Measurements from ENCODE around the gene KCNA10.
A peak's percentile ranks its signal among the peaks of the same experiment; 100 is the strongest.
"Not testable (repeated sequence)": the region's sequence is repeated elsewhere in the genome, so short reads cannot be mapped to it uniquely, and the experiment has no call there.

Gene KCNA10

DNA sequence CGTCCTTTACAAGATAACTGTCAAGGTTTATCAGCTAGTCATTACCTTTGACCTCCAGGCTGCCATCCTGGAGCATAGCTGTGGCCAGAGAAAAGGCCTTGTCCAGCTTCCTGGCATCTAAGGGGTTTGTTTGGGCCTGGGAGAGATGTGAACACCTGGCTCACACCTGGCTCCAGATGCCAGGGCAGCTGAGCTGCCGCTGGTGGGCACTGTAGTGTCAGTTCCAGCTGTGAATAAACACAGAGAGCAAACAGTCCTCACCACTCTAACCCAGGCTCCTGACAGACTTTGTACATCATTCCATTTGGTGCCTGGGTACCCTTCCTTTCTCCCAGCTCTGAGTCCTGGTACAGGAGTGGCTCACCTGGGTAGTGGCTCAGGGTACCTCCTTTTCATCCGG is 14.3 kb upstream of the KCNA10 start:
- no peak for DNase-seq

DNA sequence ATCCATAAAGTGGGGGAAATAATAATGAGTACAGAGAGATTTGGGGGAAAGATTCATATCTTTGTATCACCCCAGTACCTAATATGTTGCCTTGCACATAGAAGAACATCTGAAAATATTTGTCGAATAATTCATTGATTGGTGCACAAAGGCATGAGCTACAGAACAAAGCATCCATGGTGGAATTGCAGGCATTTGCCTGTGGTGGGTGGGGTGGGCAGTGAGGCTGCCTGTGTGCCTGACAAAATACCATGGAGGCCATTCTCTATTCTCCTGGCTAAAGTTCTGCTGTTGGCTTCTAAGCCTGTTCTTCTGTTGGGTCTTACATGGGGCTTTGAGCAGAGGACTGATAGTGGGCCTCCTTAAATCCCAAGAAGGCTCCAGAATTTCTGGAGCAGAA is 10.0 kb upstream of the KCNA10 start:
- no peak for DNase-seq

DNA sequence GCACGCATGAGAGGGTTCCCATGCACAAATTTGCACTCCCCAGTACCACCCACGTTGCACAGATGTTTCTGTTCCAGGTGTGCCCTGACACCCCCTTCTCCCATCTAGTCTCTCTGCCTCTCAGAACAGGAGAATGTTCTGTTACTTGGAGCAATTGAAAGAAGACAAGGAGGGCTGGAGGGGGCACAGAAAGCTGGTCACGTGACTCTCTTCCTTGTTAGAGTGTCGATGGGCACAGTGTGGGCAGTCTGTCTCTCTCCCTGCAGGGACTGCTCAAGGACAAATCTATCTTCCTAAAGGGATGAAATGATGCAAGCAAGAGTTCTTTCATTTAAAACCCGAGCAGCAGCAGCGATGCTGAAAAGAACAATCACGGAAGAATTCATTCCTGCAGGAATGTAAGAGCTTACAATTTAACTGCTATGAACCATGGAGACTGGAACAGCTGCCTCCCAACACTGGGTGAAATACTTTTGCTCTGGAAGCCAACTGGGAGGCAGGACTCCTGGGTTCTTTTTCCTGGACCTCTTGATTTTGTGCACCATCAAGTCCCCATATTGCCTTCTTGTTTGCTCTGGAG is 7.3 kb upstream of the KCNA10 start:
- DNase-seq: no peak

DNA sequence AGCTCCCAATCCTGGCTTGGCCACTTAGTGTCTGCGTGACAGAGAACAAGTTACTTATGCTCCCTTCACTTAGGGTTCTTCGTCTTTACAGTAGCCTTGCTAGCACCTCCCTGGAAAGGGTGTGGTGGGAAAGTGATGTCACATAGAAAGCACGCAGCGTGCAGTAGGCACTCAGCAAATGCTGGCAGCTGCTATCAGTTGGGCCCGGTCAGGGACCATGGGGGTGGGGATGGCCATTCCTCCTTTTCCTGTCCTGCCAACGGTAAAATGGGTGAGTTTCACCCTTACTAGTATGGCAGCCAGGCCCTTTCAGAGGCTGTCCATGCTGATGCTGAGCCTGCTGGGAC is 6.2 kb upstream of the KCNA10 start:
- no peak for DNase-seq

DNA sequence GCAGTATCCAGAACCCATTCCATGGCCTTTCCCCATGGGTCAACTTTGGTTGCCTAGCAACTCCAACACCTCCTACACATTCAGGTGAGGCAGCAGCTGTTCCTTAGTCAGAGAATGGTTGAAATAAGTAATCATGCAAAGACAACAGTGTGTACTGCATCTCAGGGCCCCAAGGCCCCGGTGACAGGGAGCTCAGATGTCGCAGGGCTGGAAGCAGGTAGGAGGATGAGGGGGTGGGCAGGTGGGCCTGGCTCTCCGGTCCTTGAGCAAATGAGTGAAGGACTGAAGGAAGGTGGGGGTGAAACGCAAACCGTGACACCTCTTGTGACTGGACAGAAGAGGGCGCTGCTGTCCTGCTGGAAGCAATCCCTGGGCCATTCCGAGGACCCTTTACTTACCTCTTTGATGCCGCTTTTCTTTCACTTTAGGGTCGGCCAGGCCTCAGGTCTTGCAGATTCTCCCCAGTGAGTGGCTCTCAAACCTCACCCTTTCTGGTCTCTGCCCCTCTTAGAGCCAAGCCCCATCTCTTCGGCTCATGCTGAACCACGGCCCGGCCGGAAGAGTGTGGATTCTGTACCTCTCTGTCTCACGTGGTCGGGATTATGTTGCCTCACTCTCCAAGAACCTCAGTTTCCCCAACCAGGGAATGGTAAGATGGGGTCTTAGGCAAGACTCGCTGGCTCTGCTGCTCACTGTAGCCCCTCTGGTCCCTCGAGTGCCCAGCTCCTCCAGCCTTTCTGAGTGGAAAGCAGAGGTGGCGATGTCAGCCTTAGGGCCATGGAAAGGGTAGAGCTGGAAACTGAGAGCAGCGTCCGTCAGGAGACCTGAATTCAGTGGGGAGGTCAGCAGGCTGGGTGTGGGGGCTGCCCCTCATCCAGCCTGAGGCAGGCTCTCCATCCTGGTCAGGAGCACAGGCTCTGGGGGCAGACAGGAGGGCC is 5.6 kb upstream of the KCNA10 start:
- DNase-seq: peak; percentile 43

DNA sequence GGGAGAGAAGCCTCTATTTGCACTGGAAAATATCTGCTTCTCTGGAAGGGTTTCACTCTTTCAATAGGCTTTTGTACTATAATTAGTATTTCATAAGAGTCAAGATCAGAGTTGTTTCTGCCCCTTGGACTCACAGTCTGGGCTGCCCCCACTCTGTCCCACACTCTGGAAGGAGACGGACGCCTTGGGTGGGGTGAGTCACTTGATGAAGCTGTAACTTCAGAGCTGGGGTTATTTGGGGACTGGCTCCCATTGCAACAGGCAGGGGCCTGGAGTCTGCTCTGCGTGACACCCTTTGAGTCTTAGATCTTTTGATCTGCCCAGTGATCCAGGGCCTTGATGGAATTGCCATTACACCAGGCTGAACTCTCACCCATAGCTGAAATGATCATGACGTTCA is 4.0 kb upstream of the KCNA10 start:
- no peak for DNase-seq

DNA sequence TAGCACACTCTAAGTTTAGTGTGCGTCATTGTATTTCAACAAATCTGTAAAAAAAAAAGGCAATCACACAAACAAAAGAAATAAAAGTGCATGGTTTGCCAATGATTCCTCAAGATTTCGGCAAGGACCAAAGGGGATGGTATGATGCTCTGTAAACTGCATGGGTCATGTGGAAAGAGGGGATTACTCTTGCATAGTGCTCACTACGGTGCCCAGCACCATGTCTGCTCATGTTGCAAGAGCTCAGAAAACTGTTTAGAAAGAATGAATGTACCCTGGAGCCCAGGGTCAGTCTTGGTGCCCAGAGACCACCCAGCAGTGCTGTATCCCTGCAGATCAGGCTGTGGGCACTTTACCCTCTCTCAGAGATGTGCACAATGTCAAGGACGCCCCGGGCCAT is 3.6 kb upstream of the KCNA10 start:
- DNase-seq: no peak

DNA sequence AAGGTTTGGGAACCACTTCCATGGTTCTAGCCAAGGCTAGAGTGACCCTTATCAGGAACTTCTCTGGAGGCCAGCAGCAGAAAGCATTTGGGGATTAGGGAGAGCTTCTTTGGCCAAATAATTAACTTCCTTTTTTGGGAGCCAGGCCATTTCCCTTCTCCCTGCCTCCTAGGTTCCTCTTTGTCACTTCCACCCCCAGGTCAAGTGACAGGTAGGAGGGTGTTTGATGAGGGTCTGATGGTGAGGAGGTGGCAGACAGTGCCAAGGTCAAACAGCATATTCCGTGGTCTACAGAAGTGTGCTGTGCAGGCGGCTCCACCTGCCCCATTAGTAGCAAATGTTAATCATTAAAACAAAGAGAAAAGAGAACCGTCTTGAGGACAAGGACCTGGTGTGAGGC is 1.9 kb upstream of the KCNA10 start:
- DNase-seq: no peak

DNA sequence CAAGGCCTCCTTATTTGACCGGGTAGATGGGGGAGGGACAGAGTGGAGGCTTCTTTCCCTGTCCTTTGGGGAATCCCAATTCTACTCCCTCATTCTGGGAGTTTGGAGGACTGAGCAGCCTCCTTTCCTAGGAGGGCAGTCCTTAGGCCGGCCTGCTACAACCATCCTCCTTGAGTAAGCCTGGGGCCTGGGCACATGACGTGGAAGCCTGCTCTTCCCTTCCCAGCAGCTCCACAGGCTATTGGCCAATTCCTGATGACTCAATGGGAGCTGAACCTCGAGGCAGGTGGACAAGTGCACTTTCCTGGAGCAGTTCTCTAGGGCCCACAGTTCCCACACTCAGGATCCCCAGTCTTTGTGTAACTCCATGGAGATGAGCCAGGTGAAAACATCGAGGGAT is 3.1 kb downstream of the KCNA10 start:
- no peak for DNase-seq

DNA sequence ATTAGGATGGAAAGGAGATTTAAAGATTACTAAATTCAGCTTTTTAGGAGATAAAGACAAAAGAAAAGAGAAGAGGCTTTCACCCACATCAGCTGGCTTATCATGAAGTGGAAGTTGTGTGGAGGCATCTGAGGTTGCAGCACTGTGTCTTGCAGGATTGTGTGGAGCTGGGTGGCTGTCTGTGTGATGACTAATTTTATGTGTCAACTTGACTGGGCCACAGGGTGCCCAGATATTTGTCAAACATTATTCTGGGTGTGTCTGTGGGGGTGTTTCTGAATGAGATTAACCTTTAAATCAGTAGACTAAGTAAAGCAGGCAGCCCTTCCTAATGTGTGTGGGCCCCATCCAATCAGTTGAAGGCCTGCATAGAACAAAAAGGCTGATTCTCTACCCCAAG is 3.9 kb downstream of the KCNA10 start:
- no peak for DNase-seq

DNA sequence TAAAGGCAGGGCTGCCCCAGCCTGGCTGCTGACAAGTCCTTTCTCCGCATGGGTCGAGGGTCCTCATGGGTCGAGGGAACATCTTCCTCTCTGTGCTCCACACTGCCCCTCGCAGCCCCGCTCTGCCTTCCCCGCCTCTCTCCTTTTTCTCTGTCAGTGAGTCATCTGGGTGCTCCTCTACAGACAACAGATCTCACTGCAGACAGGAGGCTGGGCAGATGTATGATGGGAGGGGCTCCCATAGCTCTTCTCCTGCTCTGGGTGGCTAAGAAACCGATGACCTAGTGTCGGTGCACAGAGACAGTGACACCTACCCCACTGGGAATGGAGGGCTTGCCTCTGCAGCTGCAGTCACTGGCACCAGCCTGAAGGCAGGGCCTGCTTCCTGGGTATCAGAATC is 5.5 kb downstream of the KCNA10 start:
- no peak for DNase-seq

DNA sequence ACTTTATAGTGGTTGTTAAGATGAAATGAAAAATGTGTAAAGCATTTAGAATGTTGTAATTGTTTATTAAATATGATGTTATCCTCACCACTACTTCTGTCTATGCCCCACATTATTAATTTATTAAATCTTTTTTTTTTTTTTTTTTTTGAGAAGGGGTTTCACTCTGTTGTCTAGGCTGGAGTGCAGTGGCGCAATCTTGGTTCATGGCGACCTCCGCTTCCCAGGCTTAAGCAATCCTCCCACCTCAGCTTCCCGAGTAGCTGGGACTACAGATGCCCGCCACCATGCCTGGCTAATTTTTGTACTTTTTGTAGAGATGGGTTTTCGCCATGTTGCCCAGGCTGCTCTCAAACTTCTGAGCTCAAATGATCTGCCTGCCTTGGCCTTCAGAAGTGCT is 7.5 kb downstream of the KCNA10 start:
- DNase-seq: no peak

DNA sequence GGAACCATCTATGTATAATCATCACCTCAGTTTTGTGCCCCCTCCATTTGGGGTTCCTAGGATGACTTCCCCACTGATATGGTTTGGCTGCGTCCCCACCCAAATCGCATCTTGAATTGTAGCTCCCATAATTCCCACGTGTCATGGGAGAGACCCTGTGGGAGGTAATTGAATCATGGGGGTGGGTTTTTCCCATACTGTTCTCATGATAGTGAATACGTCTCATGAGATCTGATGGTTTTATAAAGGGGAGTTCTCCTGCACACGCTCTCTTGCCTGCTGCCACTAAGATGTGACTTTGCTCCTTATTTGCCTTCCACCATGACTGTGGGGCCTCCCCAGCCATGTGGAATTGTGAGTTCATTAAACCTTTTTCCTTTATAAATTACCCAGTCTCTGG is 8.1 kb downstream of the KCNA10 start:
- not testable (repeated sequence) for DNase-seq

DNA sequence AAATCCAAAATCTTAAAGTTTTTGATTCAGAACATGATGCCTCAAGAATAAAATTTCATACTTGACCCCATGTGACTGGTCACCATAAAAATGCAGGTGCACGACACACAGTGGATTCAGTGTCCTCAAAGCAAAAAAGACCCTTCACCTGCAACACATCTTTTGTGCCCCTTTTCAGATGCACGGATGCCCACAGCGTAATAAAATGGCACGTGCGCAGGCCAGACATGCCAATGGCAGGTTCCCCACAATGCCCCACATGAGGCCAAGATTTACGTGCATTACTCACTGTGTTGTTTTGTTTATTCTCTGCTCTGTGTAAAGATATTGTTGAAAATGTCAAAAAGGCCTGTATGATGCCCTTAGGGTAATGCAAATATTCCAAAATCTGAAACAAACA is 9.3 kb downstream of the KCNA10 start:
- no peak for DNase-seq

DNA sequence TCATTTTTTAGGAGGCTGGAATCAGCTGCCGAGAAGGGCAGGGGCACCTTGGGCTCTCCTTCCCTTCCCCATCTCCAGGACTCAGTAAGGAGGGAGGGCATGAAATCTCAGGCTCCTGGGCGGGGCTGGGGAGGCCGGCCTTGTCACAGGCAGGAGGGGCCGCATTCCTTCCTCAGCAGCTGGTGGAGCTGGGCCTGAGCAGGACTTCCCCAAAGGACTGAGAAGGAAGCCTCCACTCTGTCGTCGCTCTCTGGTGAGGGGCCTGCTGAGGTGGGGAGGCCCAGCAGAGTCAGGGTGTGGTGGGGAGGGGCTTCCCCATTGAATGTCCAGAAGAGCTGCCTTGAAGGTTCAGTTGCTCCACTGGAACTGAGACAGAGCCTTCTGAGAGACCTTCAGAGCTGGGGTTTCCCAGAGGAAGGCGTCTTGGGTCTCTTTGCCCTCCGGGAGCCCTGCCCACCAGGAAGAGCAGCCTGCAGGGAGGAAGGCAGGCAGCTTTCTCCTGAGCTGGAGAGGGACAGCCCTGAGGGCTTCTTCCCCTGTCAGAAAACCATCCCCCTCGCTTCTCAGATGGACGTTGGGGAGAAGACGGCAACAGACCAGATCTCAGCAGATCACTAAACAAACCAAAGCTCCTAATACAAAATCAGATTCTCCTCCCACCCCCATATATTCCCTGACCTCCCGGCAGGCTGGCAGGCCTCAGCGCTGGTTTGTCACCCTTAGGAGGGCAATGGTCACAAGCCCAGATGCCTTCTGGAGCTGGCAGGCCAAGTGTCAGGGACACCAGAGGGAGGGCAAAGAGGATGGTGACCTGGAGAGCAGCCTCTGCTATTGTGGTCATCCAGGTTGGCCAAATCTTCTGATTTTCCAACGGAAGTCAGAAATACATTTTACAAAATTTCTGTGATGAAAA is 10.7 kb downstream of the KCNA10 start:
- DNase-seq: no peak

DNA sequence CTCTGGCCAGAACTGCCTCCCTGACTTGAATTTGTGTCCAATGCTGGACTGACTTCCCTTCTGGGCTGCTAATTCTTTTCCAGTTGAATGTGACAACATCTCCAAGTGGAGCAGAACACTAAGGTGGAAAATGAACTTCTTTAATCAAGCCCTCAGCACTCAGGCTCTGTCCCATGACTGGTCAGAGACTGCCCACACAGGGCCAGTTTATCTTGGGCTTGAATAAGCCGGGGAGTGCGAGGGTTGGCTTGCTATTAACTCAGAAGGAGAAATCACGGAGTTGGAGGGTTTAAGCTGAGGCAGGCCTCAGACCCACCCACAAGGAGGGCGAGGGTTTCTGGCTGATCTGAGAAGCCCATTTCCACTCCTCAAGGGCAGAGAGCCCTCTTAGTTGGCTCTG is 12.4 kb downstream of the KCNA10 start:
- DNase-seq: no peak

DNA sequence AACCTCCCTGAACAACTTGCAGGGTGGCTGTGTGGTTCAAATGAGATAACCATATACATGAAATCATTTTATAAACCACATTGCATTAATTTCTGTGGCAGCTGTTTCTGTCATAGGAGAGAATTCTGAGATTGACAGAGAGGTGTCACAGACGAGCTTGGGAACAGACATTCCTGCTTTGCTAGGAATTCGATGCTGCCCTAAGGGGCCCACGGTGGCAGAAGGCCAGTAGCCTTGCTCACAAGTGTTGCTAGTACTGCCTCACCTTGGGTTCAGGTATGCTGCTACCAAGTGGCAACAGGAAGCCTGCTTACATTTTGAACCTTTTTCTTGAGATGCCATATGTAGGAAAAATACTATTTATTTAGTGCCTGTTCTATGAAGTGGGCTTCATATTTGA is 13.4 kb downstream of the KCNA10 start:
- DNase-seq: no peak

DNA sequence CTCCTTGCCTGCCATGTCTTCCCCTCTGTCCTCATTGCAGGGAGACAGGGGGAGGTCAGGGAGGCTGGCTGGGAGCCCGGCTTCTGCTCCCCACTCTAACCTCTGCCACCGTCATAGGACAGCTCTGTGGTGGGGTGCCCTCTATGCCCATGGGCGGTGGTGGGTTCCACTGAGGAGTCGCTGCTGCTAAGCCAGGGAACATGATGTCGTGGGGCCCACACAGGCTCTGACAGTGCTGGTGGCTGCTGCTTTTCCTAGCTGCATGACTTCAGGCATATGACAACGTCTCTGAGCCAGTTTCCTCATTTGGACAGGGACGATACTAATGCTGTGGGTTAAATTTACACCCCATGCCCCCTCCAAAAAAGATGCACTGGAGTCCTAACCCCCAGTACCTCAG is 14.7 kb downstream of the KCNA10 start:
- DNase-seq: no peak

DNA sequence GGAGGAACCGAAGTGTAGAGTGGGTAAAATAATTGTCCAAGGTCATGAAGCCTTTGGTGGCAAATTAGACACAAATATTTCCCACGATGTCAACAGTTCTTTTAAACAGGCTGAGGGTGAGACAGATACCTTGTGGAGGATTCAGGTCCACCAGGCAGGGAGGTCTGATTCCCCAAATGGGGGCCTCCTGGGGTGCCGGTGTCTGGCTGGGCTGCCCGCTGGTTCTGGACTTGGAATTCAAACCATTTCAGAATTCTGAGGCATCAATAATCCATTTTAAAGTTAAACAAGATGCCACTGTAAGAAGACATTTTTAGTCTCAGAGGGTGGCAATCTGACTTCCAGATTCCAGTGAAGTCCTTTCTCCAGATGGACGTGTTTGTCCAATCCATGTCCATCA is 15.5 kb downstream of the KCNA10 start:
- DNase-seq: no peak

DNA sequence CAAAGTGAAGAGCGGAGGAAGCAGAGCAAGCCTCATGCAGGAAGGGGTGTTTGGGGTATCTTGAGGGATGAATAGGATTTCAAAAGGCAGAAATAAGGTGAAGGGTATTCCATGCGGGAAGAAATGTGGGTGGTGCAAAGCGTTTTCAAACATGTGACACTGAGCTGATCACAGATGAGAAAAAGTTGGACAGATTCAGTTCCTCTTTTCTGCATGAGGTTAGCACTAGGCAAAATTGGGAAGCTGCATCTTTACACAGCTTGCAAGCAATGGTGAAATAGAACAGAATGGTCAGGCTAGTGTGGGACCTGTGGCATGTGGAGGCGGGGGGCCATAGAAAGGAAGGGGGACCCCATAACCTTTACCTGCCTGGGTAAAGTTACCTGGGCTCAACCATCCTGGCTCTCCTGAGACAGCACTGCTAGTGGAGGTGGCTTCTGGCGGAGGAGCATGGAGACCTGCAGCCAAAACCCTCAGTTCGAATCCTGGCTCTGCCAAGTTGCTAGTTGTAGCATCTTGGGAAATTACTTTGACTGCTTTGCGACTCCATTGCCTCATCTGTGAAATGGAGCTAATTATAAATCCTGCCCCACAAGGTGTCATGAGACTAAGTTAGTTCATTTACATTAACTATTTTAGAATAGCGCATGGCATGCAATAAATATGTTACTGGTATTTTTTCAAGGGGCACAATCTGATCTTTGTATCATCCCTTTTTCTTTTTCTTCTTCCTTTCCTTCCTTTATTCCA is 16.4 kb downstream of the KCNA10 start:
- DNase-seq: no peak

DNA sequence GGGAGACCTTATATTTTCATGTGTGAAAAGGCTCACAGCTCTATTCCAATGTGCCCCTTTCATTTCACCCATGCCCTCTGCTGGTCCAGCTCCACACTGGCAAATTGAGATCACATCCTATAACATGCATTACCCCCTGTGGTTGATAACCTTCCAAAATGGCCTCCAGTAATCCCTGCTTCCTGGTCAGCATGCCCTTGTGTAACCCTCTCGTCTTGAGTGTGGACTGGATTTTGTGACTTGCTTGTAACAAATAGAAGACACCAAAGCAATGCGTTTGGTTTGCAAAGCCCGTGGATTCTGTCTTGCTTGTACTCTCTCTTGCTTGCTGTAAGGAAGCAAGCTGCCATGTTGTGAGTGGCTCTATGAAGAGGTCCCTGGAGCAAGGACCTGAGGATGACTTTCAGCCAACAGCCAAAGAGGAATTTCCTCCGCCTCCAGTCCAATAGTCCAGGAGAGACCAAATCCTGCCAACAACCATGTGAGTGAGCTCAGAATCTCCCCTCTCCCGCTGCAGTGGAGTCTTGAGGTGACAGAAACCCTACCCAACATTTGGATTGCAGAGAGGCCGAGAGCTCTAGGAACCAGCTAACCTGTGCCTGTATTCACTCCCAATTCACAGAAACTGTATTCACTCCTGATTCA is 17.4 kb downstream of the KCNA10 start:
- no peak for DNase-seq

DNA sequence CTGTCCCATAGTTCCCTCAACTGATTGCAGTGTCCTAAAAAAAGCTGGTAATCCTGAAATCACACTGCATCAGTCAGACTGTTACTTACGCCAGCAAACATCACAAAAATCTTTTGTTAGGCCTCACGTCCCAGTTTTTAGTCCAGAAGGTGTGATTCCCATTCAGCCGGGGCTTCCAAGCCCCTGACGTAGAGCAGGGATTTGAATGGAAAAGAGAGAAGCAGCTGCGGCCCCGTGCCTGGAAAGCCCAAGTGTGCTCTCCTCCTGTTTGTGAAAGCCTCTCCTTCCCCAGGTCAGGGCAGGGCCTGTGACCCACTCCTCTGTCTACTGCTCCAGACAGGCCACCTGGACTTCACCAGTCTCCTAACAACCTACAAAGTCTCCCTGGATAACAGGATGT is 20.7 kb downstream of the KCNA10 start:
- DNase-seq: no peak
